ENCODE measurements around the gene CIROP.

The CIROP gene

DNA sequence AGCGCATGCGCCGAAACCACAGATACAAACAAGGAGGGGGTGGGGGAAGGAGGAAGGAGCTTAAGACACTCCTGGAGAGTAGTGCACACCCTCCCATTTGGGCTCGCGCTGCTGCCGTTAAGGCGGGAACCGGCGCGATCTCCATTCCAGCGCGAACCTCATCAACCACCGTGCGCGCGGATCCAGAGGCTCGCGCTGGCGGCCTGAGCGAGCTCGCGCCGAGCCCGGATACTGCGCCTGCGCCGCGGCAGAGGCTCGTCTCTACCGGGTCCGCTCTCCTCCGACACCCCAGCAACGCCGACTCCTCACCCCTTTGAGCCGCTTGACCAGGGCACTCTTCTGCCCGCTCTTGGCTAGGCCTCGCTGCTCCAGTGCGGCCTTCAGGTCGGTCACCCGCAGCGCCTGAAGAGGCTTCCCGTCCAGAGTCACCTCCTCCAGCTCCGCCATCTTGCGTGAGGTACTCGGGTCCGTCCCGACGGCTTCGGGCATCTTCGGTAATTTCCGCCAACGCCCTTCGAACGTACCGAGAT lies 10.1 kb downstream of the CIROP start, which contains the start of gene ACIN1:
Gene ACIN1 (minus strand): TSS at position 471 of the 530 bp plus-strand sequence. CDS start 24 bp downstream, at position 447.
- peak; percentile 53 to 54 for DNase-seq (ENCODE audit: low read depth in 1 of 2, low spot score in 1 of 2)

DNA sequence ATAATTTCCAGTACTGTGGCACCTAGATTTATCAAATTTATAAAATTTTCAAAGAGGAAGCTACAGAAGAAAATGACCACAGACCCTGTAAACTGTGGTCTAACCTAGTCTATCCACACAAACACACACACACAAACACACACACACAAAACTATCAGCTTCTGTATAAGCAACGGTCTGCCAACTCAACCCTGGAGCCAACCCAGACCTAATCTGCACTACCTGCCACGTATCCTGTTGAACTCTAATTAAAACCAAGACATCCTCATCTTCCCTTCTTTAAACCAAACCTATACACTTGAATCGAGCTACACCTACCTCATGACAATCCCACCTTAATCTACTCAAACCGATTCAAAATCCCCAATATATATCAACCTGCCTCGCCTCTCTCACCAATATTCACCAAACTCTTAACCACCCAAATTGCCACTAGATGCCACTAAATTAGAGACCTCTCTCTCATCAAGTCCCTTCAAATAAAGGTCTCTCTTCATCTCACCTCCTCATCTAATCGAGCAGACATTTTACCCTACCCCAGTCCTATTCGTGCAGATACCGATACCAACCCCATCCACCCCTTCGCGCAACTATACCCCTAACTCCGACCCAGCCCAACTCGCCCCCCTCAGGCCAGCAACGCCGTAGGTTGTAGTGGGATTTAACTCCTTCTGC lies 10.7 kb downstream of the CIROP start:
- DNase-seq (ENCODE audit: low read depth in 1 of 2, low spot score in 1 of 2): no peak

DNA sequence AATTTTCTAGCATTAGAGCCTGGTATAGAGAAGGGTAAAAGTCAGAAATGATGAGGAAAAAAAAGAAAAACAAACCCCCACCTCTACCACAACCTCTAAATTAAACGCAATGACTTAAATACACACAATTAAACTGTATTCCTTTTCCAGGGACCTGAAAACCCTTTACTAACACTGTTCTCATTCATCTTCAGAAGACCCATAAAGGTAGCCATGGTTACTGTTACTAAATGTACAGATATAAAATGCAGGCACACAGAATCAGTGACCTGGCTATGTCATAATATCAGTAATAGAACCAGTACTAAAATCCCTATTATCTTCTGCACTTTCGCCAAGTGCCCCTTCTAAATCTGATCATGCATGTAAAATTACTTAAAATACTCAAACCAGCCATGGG lies 11.3 kb downstream of the CIROP start:
- DNase-seq (ENCODE audit: low read depth in 1 of 2, low spot score in 1 of 2): no peak

DNA sequence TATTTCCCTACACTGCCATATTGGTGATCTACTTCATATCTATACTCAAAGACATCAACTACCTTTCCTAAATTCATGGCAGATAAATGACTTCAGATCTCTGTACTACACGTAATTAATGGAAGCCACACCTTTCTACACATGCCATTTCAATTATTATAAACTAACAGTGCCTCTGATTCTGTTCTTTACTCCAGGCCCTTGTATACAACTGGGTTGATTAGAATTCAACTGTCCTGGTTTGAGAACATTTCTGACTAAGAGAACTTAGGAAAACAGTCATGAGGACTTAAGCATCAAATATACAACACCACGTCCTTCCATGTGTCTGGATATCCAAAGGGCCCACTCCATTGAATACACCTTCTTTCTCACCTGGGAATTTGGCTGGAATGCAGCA lies 11.7 kb downstream of the CIROP start:
- no peak for DNase-seq (ENCODE audit: low read depth in 1 of 2, low spot score in 1 of 2)

DNA sequence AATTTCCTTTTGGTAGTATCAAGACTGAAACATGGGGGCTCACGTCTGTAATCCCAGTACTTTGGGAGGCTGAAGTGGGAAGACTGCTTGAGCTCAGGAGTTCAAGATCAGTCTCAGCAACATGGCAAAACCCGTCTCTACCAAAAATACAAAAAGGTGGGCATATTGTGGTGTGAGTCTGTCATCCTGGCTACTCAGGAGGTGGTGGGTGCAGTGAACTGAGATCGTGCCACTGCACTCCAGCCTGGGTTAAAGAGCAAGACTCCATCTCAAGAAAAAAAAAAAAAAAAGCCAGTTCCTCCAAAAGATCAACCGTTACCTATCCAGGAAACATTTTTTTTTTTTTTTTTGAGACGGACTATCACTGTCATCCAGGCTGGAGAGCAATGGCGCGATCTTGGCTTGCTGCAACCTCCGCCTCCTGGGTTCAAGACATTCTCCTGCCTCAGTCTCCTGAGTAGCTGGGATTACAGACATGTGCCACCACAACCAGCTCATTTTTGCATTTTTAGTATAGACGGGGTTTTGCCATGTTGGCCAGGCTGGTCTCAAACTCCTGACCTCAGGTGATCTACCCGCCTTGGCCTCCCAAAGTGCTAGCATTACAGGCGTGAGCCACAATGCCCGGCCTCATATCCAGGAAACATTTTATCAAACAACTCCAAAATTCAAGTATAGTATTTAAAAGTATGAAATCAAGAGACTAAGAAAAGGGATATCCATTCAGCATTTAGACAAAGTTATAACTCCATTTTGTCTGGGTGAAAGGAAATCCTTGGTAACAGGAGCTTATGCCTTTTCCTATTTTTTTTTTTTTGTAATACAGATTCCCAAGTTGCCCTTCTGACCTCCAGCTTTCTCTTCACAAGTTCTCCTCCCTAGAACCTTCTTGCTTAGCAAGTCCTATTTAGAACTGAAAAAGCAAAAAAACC lies 13.2 kb downstream of the CIROP start:
- no peak for DNase-seq (ENCODE audit: low read depth in 1 of 2, low spot score in 1 of 2)

DNA sequence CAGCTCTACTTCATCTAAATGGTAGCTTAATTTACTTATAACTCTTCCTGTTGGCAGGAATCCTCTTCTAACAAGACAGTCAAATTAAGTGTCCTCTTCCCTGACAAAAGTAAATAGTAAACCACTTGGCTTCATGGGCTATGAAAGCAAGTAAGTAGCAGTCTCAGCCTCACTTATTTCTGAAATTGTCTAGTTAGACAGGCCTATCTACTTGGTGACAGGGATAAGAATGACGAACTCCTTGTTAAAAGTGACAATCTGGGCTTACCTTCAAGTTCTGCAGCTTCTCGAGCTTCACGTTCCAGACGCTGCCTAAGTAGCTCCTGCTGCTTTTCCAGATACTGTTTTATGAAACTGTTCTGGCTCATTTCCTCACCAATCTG lies 14.5 kb downstream of the CIROP start:
- no peak for DNase-seq (ENCODE audit: low read depth in 1 of 2, low spot score in 1 of 2)

DNA sequence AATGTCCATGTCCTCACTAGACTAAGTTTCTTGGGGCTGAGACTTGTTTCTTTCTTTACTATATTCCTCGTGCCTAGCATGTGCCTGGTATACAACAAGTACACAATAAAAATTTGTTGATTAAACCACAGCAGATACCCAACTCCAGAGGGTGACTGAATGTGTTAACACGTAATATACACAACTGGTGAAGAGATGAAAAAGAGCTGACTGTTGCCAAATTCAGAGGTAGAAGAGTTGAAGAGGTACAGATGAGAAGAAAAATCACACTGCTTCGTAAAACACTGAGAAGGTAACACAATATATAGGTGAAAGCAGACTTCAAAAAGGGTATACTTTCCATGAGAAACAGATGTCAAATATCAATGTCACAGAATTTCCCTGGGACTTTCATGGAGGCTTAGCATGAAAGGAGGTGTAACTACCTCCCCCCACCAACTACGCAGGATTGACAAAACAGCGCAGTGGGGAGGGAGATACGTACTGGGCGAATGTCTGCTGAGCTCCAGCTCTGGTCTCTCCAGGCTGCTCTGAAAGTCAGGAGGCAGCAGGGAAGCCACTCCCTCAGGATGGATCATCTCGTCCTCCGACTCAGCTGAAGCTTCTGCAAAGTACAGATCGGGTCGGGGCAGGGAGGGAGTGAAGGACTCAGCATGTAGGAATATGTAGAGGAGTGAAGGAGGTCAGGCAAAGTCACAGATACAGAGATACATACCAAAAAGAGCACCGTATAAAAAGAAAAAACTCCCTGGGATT lies 15.1 kb downstream of the CIROP start:
- DNase-seq (ENCODE audit: low read depth in 1 of 2, low spot score in 1 of 2): no peak

DNA sequence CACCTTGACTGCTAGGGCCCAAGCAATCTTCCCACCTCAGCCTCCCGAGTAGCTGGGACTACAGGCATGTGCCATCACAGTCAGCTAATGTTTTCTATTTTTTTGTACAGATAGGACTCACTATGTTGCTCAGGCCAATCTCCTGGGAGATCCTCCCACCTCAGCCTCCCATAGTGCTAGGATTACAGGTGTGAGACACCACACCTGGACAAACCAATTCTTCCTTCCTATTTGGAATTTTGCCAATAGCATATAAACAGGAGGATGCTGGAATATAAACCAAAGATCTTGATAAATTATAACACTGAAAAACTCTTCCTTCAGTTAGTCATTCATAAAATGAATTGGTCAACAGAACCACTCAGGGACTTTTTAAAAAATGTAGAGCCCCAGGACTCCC lies 18.2 kb downstream of the CIROP start:
- DNase-seq (ENCODE audit: low read depth in 1 of 2, low spot score in 1 of 2): no peak

DNA sequence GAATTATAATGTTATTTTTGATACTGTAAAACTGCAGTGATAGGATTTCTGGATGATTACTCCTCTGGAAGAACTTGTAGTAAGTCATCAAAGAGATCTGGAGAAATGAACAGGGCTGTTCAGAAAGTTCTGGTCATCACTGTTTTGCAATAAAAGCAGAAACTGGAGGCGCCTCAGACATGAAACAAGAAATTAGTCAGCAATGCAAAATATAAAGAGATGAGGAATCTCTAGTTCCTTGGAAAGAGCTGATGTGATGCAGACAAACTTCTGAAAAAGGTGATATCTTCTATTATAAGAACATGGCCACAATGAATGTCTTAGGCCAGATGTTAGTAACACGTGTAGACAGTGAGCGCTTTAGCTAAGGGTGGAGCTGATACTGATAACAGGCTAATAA lies 19.3 kb downstream of the CIROP start:
- no peak for DNase-seq (ENCODE audit: low read depth in 1 of 2, low spot score in 1 of 2)

DNA sequence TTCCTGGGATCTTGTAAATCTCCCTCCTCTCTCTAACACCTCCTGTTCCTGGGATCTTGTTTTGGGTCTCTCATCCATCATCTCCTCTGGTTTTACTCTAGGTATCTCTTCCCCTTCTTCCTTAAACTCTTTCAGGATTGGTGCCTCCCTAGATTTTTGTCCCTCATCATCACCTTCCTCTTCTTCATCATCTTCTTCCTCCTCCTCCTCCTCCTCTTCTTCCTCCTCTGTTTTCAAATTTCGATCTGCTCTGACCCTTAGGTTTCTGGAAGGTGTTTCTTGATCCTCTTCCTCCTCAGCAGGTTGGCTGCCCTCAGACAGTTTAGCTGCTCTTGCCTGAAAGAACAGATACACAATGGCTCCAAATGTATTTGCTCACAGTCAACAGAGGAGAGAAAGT lies 24.3 kb downstream of the CIROP start:
- DNase-seq (ENCODE audit: low read depth in 1 of 2, low spot score in 1 of 2): no peak

DNA sequence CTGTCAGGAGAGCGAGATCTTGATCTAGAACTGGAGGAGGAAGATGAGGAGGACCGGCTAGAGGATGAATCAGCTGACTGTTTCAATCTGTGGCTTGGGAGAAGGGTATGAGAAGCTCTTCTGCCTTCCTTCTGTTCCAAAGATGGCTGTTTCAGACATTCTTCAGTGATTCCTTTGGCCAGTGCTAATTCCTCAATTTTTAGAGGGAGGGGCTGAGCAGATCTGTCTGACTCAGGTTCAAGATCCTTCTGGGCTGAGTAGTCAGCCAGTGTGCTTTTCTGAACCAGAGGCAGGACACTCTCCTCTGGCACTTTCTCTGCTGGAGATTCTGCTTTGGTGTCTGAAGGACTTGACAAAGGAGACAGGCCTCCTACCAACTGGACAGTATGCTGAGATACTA lies 25.1 kb downstream of the CIROP start:
- DNase-seq (ENCODE audit: low read depth in 1 of 2, low spot score in 1 of 2): no peak

DNA sequence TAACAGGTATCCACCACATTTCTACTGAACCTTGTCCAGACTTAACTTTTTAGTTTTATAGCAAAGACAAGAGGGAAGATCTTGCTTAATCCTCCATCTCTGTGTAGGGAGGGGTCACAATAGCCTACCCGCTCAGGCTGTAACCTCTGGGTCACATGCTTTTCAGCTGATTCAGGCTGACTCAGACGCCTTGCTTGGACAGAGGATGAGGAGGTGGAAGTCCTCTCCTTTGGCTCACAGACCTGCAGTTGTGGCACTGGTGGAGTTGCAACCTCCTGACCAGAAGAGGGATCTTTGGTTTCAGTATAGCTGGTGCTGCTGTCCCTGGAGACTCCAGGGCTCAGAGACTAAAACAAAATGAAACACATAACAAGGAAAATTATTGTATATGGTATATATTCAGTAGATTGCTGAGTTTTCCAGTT lies 26.1 kb downstream of the CIROP start:
- no peak for DNase-seq (ENCODE audit: low read depth in 1 of 2, low spot score in 1 of 2)

DNA sequence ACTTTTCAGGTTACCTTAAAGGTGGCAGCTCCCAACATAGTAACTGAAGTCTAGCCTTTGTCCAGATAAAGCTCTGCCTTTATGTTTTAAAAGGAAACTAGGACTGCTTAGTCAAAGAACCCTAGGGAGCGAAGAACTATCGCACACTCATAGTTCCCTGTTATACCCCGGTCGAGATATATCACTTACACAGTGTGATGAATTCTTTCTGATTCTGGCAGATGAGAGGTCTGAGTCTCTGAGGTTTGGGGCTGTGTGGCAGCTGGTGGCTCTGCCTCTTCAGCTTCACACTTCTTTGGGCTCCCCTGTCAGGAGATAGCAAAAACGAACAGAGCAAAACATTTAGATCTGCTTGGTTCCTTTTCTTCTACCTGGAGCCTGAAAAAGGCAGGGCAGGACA lies 26.8 kb downstream of the CIROP start:
- no peak for DNase-seq (ENCODE audit: low read depth in 1 of 2, low spot score in 1 of 2)

DNA sequence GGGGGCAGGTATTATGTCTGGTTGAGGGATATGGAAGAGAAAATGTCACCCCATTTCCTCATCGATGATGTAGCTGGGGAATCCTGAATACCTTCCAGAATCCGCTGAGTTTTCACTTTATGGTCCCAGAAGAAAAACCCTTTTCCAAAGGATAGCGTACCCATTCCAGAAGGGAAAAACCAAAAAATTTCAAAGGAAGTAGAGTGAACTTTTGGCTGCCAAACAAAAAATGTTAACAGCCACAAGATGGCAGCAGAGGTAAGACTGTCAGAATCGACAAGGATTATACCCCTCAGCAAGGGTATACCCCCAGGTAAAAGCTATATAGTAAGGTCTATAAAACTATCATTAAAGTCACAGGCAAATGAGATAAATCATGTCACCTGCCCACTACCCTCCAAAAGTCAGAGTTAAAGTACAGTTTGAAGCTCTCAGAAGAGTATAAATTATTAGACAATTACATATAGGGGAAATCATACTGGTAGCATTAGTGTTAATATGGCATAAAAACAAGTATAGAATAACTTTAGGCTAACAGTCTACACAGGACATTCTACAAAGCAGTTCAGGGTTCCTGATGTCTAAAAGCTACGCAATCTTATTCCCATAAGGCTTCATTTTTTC lies 27.9 kb downstream of the CIROP start:
- no peak for DNase-seq (ENCODE audit: low read depth in 1 of 2, low spot score in 1 of 2)

DNA sequence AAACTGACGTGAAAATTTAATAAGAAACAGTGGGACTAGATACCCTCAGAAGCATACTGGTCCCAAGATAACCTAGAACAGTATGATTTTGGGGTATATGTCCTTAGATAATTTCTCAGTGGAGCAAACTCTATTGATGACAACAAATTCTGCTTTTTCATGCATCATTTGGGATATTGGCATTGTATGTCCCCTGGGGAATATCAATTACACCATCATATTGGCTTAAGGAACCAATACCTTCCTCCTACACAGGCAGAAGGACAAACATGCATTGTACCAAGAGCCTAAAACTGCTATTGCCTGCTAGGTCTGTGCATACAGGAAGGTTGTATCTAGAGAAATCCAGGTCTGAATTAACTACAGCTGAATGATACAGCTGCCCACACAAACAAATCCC lies 29.9 kb downstream of the CIROP start:
- no peak for DNase-seq (ENCODE audit: low read depth in 1 of 2, low spot score in 1 of 2)

DNA sequence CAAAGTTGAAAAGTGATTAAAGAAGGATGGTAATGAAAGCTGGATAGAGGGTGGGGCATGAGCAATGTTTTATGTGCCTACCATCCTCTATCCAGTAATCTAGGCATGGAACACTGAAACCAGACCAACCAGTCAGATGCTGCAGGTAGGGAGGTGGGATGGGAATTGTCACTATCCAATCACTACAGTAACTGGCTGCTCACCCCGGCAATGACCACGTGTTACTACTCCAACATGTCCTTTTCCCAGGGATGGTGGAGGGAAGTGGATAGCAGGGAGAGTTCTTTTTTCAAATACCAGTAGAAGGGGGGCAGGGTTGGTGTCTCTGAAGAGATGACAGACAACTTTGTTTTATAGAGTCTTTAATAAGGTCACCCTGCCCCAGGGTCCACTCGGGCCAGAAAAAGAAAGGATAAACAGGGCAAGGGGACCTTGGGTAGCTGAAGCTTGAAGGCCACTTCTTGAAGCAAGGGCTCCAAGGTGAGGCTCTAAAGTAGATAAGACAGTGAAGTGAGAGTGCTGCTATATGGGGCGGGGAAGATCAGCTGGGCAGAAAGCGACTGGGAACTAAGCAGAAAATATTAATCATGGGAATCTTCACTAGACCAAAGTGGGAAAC lies 32.8 kb downstream of the CIROP start:
- DNase-seq (ENCODE audit: low read depth in 1 of 2, low spot score in 1 of 2): no peak

DNA sequence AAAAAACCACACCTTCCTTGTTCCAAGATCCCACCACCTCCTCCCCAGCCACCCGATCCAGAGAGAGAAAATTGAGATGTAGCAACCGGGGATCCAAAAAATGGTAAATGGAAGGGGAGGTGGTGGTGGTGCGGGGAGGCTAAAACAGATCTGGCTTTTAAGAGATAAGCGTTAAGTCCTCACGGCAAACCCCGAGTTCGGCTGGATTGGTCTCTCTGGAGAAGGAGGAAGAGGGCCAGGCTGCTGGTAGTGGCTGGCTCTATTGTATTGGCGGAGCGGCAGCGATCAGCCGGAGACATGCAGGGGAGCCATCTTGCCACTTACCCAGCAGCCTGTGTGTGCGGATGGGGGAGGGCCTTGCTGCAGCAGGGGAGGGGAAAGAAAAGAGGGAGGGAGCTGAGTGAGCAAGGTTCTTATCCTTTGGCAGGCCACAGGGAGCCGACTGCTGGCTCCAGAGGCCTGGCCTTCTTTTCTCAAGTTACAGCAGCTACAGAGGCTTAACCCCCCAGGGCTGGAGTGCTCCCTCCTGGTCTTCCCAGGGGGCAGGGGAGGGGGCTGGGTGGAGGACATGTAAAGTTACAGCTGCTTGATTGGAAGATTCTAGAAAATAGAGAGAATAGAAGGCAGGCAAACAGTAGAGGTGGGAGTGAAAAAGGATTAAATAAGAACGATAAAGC lies 33.4 kb downstream of the CIROP start:
- DNase-seq (ENCODE audit: low read depth in 1 of 2, low spot score in 1 of 2): peak; percentile 51 to 66

DNA sequence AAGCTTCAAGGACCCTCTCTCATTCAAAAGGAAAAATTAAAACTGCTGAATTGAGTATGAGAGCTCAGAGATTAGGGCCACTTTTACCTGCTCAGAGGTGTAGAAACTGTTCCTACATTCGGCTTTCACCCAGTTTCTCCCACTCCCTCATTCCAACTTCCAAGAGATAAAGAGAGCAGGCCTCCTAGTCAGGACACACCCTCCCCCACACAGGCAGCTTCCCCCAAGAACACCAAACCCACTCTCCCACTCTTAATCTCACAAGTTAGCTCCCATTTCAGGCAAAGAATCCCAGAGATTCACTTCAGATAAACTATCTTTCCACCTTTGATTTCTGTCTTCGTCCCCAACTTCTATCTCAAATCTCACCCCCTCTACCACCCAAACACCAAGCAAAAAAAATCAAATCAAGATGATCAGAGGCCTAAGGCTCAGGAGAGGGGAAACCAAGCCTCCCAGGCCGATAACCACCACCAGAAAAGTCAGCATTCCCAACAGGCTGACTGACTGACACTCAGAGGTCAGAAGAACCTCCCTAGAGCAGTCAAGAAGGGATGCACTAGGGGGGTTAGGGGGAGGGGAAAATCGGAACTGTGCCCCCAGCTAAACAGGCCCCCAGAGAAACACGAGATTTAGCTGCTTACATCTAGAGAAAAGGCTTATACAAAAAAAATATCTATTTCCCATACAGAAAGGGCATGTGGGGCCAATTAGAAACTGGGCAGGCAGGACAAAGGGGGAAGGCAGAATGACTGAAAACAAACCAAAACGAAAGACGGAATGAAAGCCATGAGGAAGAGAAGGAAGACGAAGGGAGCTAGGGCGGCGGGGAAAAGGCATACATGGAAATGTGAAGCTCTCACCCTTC lies 34.3 kb downstream of the CIROP start:
- DNase-seq (ENCODE audit: low read depth in 1 of 2, low spot score in 1 of 2): no peak

DNA sequence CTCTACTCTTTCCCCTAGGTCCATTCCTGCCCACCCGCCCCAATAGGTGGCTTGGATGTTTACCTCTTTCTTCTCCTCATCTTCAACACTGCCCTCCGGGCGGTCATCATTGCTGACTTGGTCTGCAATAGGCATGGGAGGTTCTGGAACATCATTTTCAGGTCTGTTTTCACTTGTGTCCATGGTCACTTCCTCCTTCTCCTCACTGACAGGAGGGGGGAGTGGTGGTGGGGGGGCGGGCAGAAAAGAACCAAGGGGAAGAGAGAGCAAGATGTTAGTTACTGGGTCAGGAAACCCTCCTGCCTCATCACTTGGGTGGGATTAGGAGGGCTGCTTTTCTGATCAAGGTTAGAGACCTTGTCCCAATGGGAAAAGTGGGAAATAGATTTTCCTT lies 35.4 kb downstream of the CIROP start:
- no peak for DNase-seq (ENCODE audit: low read depth in 1 of 2, low spot score in 1 of 2)
